Activated naive CD4-positive, alpha-beta T cell treated with anti-CD3 and anti-CD28 coated beads, Interleukin-2, amount 50 U/mL, for 16 hours (primary cell): Measurements from ENCODE around the gene CDC42BPB.

Experiments used
- DNase-seq: peaks from one replicate; pipeline ENCODE4 v3.0.0-alpha.2; 2020

CDC42BPB gene

DNA sequence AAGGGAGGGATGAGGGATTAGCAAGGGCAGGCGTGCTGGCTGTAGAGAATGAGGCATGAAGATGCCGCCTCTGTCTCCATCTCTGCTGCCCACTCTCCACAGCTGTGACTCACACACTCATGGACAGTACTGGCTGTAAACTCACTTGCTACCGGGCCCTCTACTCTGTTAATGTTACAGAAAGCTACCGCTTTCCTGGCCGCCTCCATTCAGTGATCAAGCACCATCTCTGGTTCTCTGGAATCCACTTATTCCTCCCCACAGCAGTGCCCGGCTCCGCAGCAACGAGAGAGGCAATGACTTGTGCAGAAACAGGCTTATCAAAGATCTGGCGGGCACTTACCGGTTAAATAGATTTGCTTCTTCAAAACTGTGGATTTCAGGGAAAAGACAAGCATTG, 100.1 kb downstream of the CDC42BPB start:
- no peak for DNase-seq

DNA sequence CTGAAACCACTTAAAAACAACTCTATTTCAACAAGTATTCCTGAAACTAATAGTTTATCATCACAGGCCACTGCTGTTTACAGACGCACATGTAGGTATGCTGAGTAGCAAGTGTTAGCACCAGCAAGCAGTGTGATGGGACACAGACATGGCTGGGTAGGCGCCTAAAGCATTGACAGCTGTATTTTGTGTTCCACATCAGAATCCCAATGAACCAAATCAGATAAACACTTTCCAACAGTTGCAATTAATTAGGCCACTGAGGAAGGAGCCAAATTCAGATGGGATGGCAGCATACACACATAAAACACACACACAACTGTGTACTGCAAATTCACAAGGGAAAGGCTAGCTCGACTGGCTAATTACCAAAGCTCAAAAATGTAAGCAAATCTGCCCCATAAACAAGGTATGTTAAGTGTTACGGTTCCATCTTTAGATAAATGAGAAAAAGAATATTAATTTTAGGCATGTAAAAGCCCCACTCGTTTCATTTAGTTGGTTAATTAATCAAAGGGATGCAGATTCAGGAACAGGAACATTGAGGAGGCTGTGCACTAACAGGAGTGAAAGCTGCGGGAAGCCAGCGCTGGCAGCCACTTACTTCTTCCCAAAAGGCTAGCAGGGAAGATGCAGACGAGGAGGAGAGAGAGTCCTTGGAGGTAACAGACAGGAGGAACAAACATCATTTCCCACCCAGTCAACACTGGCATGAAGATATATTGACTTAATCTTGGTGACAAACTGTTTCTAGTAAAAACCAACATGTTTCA, 101.5 kb downstream of the CDC42BPB start:
- no peak for DNase-seq

DNA sequence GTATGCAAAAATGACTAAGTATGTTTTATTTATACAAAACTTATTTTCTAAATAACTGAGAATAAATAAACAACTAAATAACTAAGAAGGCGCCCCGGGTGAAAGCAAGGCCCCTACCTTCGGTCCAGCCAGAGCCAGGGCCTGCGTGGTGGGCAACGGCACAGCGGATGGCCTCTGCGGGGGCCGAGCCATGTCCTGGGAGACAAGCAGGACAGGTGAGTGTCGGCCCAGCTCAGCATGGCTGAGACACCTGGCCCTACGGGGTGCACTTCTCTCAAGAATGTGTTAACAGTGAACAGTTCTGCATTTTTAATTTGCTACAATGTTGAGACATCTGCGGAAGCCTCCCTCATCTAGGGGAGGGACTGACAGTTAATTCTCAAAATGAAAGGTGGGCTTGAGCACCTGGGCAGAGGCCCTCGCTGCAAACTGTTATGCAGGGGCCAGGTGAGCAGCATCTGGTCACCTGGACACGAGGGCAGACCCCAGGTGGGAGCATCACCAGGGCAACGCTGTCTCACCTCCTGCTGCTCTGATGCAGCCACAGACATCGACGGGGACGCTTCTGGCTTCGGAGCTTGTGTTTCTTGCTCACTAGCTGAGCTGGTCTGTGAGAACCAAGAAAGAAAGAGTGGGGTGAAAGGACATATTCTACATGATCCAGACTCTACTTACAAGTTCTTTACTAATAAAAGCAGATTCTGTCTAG, 103.1 kb downstream of the CDC42BPB start:
- no peak for DNase-seq

DNA sequence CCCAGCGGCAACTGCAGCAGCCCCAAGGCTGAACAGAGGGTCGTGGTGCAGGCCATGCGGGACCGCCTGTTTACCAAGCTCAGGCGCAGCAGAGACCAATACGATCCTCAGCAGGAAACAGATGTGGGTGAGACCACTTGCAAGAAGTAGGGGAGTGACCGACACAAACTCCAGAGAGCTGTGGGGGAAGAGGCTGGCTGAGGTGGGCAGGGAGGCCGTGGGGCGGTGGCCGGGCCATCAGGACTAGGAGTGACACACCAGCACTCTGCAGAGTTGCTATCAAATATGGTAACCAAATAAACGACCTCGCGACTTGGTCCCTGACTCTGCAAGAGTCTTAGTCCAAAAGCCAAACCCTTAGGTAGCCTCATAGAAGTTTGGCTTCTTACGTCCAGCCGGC, 104.2 kb downstream of the CDC42BPB start:
- DNase-seq, result no peak

DNA sequence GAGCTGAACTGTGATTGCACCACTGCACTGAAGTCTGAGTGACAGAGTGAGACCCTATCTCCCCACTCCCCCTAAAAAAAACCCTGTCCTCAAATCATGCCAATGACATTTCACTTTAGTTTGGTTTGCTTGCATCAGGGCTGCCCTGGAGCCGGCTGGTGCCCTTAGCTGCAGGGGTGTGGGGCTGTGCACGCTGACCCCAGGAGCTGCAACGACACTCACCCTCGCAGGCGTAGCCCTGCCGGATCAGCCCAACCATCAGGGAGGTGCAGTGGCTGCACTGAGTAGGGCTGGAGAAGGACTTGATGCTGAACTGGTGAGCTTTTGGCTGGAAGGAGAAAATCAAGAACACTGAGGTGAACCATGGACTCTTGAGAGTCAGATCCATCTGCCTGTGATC, 105.1 kb downstream of the CDC42BPB start:
- no peak for DNase-seq

DNA sequence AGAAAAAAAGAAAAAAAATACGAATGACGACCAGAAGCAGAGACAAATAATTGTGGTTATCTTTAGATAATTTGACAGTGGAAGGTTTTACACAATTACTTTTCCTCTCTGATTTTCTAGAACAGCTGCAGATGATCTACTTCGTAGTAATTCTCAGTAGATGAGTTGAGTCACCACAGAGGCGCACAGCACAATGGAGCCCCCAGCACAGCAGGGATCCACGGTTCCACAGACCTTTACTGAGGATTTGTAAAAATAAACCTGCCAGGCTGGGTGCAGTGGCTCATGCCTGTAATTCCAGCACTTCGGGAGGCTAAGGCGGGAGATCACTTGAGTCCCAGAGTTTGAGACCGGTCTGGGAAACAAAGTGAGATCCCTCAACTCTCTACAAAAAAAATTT, 105.5 kb downstream of the CDC42BPB start:
- no peak for DNase-seq

DNA sequence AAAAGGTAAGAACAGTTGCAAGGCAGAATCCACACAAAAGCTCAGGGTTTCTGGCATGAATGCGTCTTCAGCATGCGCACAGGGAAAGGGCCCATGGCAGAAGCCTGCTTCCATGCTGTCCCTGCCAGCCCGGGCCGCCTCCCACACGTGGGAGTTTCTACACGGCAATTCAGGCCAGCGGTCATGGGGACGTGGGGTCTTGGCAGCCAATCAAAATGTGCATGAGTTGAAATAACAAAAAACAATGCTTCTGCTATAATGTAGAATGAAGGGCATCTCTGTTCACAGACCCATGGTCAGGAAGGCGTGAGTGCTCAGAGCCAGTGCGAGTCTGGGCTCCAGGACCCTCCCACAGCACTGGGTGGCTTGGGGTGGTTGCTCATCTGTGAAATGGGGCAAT, 106.3 kb downstream of the CDC42BPB start:
- DNase-seq, result no peak

DNA sequence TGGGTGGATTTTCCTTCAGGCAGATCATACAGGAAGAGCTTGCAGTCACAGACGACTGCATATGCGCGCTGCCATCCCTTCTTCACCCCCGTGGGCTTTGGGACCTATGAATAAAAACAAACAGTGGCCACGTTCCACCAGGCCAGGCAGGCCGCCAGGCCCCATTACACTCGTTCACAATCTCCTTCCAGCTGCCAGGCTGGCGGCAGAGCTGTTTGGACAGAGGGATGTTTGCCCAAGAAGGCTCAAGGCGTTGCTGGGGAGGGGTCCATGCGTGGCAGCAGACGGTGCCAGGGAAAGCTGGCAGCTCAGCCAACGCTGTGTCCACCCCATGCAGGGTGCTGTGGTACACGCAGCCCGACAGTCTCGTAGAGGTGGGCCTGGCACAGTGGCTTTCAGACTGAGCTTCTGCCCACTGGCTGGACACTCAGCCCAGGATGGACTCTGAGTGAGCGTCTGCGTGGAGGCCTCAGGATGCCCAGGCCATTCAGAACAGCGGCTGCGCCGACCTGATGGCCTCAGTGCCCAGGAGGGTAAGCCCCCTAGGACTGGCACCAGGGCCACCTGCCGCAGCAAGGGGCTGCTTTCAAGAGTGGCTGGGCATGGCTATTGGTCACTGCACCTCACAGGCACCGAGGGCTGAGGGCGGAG, 107.4 kb downstream of the CDC42BPB start:
- DNase-seq, result no peak

DNA sequence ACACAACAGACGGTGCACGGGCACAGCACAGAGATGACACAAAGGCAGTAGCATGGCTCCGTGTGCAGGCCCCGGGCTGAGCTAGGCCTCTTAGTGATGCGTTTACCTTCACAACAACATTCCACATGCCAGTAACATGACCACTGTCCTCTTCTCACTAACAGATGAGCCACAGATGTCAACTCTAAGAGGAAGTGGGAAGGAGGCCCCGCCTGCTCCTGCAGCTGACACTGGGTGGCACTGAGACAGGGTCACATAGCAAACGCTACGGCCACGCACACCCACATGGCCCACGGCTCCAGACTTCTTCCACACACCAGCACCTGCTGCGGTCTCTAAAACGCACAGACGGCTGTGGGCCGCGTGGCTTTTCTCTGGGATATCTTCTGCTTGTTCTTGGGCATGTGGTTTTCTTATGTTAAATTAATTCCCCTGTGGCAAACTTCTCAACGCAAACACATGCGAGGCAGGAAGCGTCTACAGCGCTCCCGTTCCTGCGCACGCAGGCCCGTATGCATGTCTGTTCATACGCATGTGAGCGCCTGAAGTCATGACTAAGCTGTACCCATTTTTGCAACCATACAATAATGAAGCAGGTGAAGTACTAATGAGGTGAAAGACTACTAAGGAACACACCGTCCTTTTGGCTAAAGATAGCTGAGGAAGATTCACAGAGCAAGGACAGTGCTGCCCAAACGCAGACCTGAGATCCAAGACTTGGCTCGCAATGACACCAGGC, 108.1 kb downstream of the CDC42BPB start:
- peak; percentile 53 for DNase-seq

DNA sequence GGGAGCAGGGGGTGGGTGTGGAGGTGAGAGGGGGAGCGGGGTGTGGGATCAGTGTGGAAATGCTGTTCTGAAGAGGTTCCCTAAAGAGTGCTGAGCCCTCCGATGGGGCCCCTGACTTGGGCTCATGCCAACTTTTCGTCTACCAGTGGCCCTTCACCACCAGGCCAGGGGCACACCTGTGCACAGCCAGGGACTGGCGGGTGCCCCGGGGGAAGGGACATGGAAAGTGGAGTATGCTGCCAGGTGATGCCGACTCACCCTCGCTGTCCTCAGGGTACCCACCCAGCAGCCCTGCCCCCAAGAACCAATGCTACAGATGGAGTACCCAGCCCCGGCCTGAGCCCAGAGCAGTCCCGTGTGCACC, 108.7 kb downstream of the CDC42BPB start:
- no peak for DNase-seq

DNA sequence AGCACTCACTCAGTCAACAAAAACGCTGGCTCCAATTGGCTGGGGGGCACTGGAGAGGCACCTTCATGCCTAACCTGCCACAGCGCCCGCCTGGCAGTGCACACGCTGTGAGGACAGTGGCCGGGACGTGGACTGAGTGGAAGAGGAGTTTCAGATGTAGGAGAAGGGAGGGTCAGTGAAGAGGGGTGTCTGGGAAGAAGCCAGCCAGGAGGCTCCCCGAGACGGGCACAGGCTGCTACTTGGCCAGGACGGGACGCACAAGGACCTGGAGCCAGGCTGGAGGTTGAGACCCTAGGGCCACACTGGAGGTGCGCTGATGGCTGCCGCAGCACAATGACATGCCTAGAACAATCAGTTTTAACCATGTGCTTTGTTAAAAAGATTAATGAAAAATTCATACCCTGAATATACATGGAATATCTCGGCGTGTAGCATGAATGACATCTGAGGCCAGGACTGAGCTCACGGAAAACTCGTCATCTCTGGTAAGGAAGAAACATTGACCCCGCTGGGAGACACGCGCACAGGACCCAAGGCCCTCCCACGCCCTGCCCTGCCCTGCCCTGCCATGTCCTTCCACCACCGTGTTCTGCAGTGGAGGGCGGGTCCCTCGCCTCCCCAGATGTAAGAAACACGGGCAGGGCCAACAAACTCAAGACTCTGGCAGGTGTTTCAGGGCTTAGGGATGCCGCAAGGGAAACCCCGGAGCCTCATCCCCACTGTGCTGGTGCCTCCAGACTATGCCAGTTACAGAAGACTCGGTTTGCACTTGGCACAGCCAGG, 109.8 kb downstream of the CDC42BPB start:
- no peak for DNase-seq

DNA sequence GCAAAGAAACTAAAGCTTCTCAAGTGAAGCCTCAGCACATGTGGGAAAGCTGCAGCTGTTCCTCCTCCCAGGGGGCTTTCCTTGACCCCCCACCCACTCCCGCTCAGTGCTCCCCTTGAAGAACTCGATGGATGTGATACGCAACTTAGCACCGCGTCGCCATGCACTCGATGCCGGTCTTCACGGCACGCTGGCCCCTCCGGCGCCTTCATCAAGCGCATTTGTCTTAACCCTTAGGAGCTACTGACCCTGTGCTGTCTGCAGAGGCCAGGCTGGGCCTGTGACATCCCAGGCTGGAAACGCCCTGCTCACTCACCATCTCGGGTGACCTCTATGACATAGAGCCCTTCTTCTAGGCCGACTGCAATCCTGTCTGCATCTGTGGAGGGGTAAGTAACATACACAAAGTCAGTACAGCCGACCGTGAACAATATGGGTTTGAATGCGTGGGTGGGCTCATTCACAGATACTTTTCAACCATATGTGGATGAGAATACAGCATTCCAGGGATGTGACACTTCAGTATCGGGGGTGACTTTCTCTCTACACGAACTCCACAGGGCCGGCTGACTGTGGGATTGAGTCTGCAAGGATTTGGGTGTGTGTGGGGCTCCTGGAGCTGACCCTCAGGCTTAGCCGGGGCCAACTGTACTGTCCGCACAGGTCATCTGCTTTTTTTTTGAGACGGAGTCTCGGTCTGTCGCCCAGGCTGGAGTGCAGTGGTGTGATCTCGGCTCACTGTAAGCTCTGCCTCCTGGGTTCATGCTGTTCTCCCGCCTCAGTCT, 111.8 kb downstream of the CDC42BPB start:
- DNase-seq, result no peak

DNA sequence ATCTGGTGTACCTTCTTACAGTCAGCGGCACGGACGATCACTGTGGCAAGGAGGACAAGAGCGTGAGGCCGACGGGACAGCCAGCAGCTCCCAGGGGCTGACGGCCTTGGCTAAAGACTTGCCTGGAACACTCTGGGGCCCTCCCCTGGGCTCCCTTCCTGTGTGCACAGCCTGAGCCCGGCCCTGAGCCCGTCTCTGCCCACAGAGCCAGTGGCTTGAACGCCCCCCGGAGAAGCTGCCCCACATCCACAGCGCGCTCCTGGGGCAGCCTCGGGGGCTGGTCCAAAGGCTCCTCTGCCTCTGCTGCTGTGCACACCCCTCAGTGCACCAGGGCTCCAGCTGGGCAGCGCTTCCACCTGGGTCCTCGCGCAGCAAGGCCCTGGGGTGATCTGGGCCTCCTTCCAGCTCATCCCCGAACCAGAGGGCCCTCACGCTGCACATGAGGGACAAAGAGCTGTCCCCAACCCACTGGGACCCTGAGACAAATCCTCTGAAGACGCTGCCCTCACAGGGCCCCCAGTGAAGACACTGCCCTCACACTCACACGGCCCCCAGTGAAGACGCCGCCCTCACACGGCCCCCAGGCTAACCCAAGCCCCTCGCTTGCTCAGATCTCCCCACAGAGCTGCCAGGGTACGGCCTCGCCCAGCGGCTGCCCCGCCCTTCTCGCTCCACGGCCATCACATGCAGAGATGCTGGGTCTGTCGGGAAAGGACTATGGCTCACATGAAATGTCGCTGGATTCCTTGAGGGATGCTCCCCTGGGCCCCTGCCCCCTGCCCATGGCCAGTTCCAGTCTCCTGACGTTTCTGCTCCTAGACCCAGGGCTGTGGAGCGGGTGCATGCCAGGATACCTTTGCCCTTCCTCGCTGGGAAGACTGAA, 112.7 kb downstream of the CDC42BPB start:
- no peak for DNase-seq

DNA sequence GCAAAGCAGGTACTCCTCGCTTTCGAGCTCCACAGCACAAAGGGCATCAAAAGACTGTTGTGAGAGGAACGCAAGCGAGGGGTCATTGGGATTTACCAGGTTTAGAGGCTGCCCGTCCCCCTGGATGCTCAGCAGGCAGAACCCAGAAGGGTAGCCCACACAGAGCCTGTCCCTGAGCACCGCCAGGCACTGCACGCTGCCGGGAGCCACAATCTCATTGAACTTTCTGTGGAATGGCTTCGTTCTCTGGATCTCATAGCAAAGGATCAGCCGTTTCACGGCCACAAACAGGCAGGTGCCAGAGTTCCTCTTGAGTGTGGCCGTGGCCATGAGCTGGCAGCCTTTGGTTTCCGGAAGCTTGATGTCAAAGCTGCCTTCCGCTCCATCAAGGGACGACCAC, 113.4 kb downstream of the CDC42BPB start:
- DNase-seq, result no peak

DNA sequence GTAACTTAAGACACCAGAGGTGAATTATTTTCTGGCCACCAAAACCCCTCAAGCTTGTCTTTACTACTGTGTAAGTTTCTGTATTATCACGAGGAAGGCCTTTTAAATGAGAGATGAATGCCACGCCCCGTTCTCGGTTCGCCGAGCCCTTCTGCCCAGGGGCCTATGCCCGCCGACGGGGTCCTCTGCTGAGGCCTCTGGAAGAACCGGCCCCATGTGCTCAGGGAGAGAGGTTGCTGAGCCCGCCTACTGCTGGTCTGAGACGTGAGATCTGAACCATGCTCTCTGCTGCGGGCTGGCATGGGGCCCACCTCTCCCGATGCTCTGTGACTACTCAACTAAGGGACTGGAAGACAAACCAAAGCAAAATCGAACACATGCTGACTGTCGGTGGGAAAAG, 113.9 kb downstream of the CDC42BPB start:
- no peak for DNase-seq

DNA sequence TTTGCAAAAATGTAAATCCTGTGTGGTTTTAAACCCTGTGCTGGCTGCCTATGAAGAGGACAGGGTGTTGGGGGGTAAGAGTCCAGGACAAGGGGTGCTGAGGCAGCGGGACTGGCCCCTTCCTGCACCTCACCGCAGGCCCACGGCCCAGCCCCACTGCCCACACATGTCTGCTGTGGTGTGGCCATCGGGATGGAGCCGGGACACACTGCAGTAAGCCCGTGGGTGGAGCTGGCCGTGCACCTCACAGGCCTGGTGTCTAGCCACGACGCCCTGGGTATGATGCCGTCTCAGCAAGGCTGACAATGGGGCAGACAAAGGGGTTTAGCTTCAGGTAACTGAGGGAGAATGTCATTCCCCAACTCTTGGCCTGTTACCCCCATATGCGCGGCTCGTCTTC, 115.3 kb downstream of the CDC42BPB start:
- DNase-seq, result no peak

DNA sequence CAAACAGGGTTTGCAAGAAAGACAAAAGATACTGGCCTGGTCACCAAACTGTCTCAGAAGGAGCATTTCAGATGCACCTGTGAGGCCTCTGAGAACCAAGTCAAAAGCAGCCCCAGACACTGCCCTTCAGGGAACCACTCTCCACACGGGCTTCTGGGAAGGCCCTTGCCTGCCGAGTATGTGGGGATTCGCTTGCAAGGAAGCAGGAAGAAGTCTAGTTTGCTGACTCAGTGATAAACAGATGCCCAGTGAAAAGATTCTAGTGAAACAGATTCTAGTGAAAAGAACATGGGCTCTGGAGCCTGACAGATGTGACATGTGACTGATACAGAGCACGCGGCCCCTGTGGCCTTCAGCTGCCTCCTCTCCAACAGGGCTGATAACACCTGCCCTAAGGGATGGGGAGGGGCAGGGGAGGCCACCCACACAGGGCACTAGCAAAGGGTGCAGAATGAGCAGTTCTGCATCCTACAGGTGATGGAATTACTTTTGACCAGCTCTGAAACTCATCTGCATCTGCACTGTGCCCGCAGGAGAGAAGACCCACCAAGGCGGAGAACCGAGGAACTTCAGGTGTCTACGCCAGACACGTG, 115.8 kb downstream of the CDC42BPB start:
- DNase-seq, result no peak

DNA sequence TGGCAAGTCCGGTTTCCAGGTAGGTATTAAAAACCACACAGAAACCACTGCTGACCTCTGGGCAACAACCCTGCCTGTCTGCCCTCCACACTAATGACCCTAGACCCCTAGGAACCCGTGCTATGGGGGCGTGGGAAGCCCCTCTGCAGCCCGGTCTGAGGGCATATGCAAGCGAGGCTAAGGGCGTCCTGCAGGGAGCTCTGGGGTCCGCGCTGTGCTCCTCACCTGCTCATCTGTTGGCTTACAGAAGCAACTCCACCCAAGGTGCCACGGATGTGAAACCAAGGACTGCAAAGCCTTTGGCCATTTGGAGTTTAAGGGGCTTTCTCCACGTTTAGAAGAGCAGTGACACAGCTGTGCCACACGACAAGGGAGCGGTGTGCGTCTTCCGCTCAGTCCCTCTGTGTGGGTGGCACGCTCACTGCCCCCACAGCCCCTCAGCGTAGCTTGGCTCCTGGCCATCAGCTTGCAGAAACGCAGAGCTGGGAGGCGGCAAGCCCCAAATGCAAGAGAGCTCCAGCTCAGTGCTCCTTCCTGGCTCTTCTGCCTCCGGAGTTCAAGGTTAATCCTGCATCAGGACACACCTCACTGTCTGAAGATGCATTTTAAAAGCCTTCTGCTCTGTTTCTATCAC, 116.5 kb downstream of the CDC42BPB start:
- DNase-seq, result no peak

DNA sequence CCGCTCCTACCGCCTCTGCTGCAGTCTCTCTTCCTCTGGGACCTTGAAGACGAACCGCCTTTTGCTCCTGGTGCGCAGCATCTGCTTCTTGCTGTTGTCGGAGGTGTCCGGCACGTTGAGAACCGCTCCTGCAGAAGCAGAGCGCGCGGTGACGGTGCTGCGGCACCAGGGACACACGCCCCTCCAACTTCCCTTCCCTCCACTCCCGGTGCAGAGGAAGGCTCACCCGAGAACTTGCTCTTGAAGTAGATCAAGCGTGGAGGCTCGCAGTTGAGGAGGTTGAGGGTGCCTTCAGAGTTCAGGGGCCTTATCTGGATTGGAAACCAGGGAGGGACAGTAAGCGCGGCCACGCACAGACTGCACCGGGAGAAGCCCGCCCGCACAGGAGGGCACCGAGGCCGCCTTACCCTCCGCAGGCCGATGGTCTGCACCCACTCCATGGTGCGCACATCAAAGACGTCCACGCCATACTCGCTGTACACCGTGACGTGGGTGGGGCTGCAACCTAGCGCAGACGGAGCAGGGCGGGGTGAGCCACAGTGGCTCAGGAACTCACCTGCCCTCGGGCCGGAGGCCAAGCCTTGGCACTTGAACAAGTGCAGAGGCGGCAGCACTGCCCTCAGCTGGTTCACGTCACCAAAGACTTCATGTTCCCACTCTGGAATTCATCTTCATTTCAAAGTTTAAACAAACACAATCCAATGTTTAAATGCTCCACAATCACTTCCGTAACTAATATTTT, 117.4 kb downstream of the CDC42BPB start:
- DNase-seq, result no peak
